Stimulated activated CD4-positive, alpha-beta T cell treated with anti-CD3 and anti-CD28 coated beads, Interleukin-12 subunit alpha, Interleukin-12 subunit beta, amount 100 ng/mL, for 4 hours (primary cell): ENCODE measurements around the gene PSMA6.
"Not testable (repeated sequence)": the region's sequence is repeated elsewhere in the genome, so short reads cannot be mapped to it uniquely, and the experiment has no call there.

Experiments
- DNase-seq: peaks from one replicate; pipeline ENCODE4 v3.0.0-alpha.2; 2020

Gene PSMA6

GRCh38 chr14:35292051-35292769 lies at the start of gene PSMA6:
Gene PSMA6 (plus strand): TSS chr14:35292382. CDS start chr14:35292477, 95 bp downstream.
- peak; percentile 98 for DNase-seq

- no peak for DNase-seq
Observed at GRCh38 chr14:35242599-35243311, 49.4 kb upstream of the PSMA6 start.

- DNase-seq = no peak
Observed at GRCh38 chr14:35243956-35244355, 48.2 kb upstream of the PSMA6 start.

GRCh38 chr14:35244542-35244941 lies 47.6 kb upstream of the PSMA6 start:
- DNase-seq = no peak

- no peak for DNase-seq
Observed at GRCh38 chr14:35245051-35245450, 47.1 kb upstream of the PSMA6 start.

- DNase-seq = no peak
Observed at GRCh38 chr14:35247777-35248475, 44.3 kb upstream of the PSMA6 start.

- DNase-seq = no peak
Observed at GRCh38 chr14:35248476-35248788, 43.8 kb upstream of the PSMA6 start.

- DNase-seq = no peak
Observed at GRCh38 chr14:35250319-35250718, 41.9 kb upstream of the PSMA6 start.

GRCh38 chr14:35252451-35252868 lies 39.7 kb upstream of the PSMA6 start:
- DNase-seq = no peak

GRCh38 chr14:35253056-35253455 lies 39.1 kb upstream of the PSMA6 start:
- not testable (repeated sequence) for DNase-seq

- not testable (repeated sequence) for DNase-seq
Observed at GRCh38 chr14:35254034-35254622, 38.1 kb upstream of the PSMA6 start.

GRCh38 chr14:35254736-35255135 lies 37.4 kb upstream of the PSMA6 start:
- no peak for DNase-seq

GRCh38 chr14:35255711-35256110 lies 36.5 kb upstream of the PSMA6 start:
- DNase-seq = no peak

GRCh38 chr14:35257809-35258208 lies 34.4 kb upstream of the PSMA6 start:
- DNase-seq = no peak

- DNase-seq = no peak
Observed at GRCh38 chr14:35258420-35258819, 33.8 kb upstream of the PSMA6 start.

GRCh38 chr14:35261774-35262173 lies 30.4 kb upstream of the PSMA6 start:
- DNase-seq = no peak

- DNase-seq = no peak
Observed at GRCh38 chr14:35262436-35262835, 29.7 kb upstream of the PSMA6 start.

- no peak for DNase-seq
Observed at GRCh38 chr14:35268946-35269345, 23.2 kb upstream of the PSMA6 start.

- no peak for DNase-seq
Observed at GRCh38 chr14:35274805-35275204, 17.4 kb upstream of the PSMA6 start.

- no peak for DNase-seq
Observed at GRCh38 chr14:35277179-35277578, 15.0 kb upstream of the PSMA6 start.

- DNase-seq = no peak
Observed at GRCh38 chr14:35279369-35279768, 12.8 kb upstream of the PSMA6 start.

GRCh38 chr14:35281341-35281740 lies 10.8 kb upstream of the PSMA6 start:
- no peak for DNase-seq

GRCh38 chr14:35284506-35284905 lies 7.7 kb upstream of the PSMA6 start:
- no peak for DNase-seq
